Osteoblast (primary cell): ENCODE measurements around the gene AK8. TPM values are rescaled to one million over a fixed set of nuclear protein-coding genes. Genes with fewer than 3 reads are reported as not detected.

ENCODE experiments used
- DNase-seq: peaks from one replicate; pipeline ENCODE4 v3.0.0; 2011; ENCODE audit warnings: low spot score, mixed read lengths; ENCODE audit not compliant: insufficient read length; ENCODE audit errors: missing footprints
- H2AFZ ChIP-seq: 2 replicates; pipeline ENCODE4 v1.6.0; 2011; ENCODE audit warnings: mild to moderate bottlenecking, low read length
- H3K27ac ChIP-seq: 2 replicates; pipeline ENCODE4 v1.5.1; 2011; ENCODE audit warnings: mild to moderate bottlenecking, low read depth, low read length, moderate library complexity
- H3K27me3 ChIP-seq: 2 replicates; pipeline ENCODE4 v1.6.0; 2012; ENCODE audit warnings: mild to moderate bottlenecking, control low read depth, inconsistent platforms, low read length, moderate library complexity; ENCODE audit not compliant: insufficient read depth
- H3K36me3 ChIP-seq: 2 replicates; pipeline ENCODE4 v1.5.1; 2011; ENCODE audit warnings: mild to moderate bottlenecking, low read length, control low read depth, moderate library complexity; ENCODE audit not compliant: insufficient read depth
- H3K4me1 ChIP-seq: 2 replicates; pipeline ENCODE4 v1.5.1; 2011; ENCODE audit warnings: mild to moderate bottlenecking, low read length, control low read depth, moderate library complexity; ENCODE audit not compliant: insufficient read depth
- H3K4me2 ChIP-seq: 2 replicates; pipeline ENCODE4 v1.6.0; 2011; ENCODE audit warnings: mild to moderate bottlenecking, low read length; ENCODE audit not compliant: insufficient read depth
- H3K4me3 ChIP-seq: fragments of 200-600 bp; sonication (generic); 3 replicates; pipeline ENCODE4 v1.5.1; 2012; ENCODE audit warnings: mild to moderate bottlenecking, low read length, inconsistent platforms; ENCODE audit not compliant: insufficient read depth
- H3K79me2 ChIP-seq: 2 replicates; pipeline ENCODE4 v1.6.0; 2012; ENCODE audit warnings: mild to moderate bottlenecking, low read length, control low read depth, inconsistent platforms; ENCODE audit not compliant: insufficient read depth
- H3K9me3 ChIP-seq: 2 replicates; pipeline ENCODE4 v1.5.1; 2011; ENCODE audit warnings: low read depth, low read length, control low read depth
- H4K20me1 ChIP-seq: 2 replicates; pipeline ENCODE4 v1.6.0; 2012; ENCODE audit warnings: mild to moderate bottlenecking, low read length, control low read depth; ENCODE audit not compliant: insufficient read depth
- CTCF ChIP-seq: IDR thresholded peaks from 2 replicates; pipeline ENCODE4 v1.5.1; 2011; ENCODE audit warnings: mild to moderate bottlenecking, low read depth, low read length, moderate library complexity; ENCODE audit errors: extremely low read depth
- total RNA-seq: library from RNA; depleted of rRNA; stranded (reverse); fragments of >200 nt; gene quantifications from 2 replicates; pipeline ENCODE4 v1.2.3, GENCODE V29; 2012

Gene AK8
- total RNA-seq, 1 donor, result 1.1 TPM

- no peaks in the 10 kb centered on the region for H3K9me3 ChIP-seq
- H4K20me1 ChIP-seq, result no peaks in the 10 kb centered on the region
- TF ChIP-seq CTCF, result no peak
- H3K27ac ChIP-seq, result no peak overlapping the region
- no peaks in the 10 kb centered on the region for H3K79me2 ChIP-seq
- peaks cover 7% of the 10 kb centered on the region for H3K27me3 ChIP-seq
- no peak overlapping the region for H3K4me2 ChIP-seq
- H3K4me1 ChIP-seq, result no peaks in the 10 kb centered on the region
- no peak overlapping the region for H3K4me3 ChIP-seq
- H3K36me3 ChIP-seq, result no peaks in the 10 kb centered on the region
- DNase-seq, result no peak
- H2AFZ ChIP-seq, result no peak overlapping the region
Observed at GRCh38 chr9:132806723-132807421, 71.2 kb downstream of the AK8 start.

GRCh38 chr9:132806306-132806705, 71.8 kb downstream of the AK8 start:
- Histone ChIP-seq H3K36me3 (no peaks in the 10 kb centered on the region), H3K27ac (no peak overlapping the region), H3K9me3 (no peaks in the 10 kb centered on the region), H3K4me3 (no peak overlapping the region), H3K4me2 (no peak overlapping the region), H3K4me1 (no peaks in the 10 kb centered on the region), H3K79me2 (no peaks in the 10 kb centered on the region), H2AFZ (no peak overlapping the region), H3K27me3 (peaks cover 8% of the 10 kb centered on the region), H4K20me1 (no peaks in the 10 kb centered on the region)
- no peak for TF ChIP-seq CTCF
- no peak for DNase-seq

GRCh38 chr9:132804576-132805295, 73.3 kb downstream of the AK8 start:
- no peaks in the 10 kb centered on the region for H3K79me2 ChIP-seq
- no peak overlapping the region for H3K27ac ChIP-seq
- H3K36me3 ChIP-seq, result no peaks in the 10 kb centered on the region
- TF ChIP-seq CTCF, result no peak
- no peak overlapping the region for H3K4me3 ChIP-seq
- peaks cover 9% of the 10 kb centered on the region for H3K27me3 ChIP-seq
- H3K4me1 ChIP-seq, result no peaks in the 10 kb centered on the region
- H2AFZ ChIP-seq, result no peak overlapping the region
- H3K4me2 ChIP-seq, result no peak overlapping the region
- H4K20me1 ChIP-seq, result no peaks in the 10 kb centered on the region
- no peaks in the 10 kb centered on the region for H3K9me3 ChIP-seq
- no peak for DNase-seq

- no peak overlapping the region for H3K27ac ChIP-seq
Observed at GRCh38 chr9:132802121-132802795, 75.8 kb downstream of the AK8 start.

More at GRCh38 chr9:132802121-132802795, 75.8 kb downstream of the AK8 start:
- Histone ChIP-seq H3K79me2 (no peaks in the 10 kb centered on the region), H2AFZ (no peak overlapping the region), H3K9me3 (no peaks in the 10 kb centered on the region), H3K4me3 (no peak overlapping the region), H4K20me1 (no peaks in the 10 kb centered on the region), H3K27me3 (peaks cover 13% of the 10 kb centered on the region), H3K4me2 (no peak overlapping the region), H3K36me3 (no peaks in the 10 kb centered on the region), H3K4me1 (no peaks in the 10 kb centered on the region)
- TF ChIP-seq CTCF, result no peak
- no peak for DNase-seq
